Measurements from ENCODE around the gene OLFML2A. TPM values are rescaled to one million over a fixed set of nuclear protein-coding genes. Genes with fewer than 3 reads are reported as not detected.

The OLFML2A gene
- total RNA-seq, 1 donor from 2014 or later, result 148 TPM

- Histone ChIP-seq H4K20me1 (ENCODE audit: insufficient read depth, low read length) (no peaks in the 10 kb centered on the region), H3K36me3 (ENCODE audit: insufficient read depth, low read length) (no peaks in the 10 kb centered on the region), H3K9ac (ENCODE audit: low read length) (no peak overlapping the region), H3K4me3 (ENCODE audit: insufficient read depth, low read depth, low read length) (no peak overlapping the region), H3K9me3 (ENCODE audit: insufficient read depth, low read depth, low read length) (no peaks in the 10 kb centered on the region), H3K27ac (ENCODE audit: low read depth, low read length) (no peak overlapping the region), H3K4me1 (ENCODE audit: insufficient read depth, low read length) (peaks cover 7% of the 10 kb centered on the region), H3K79me2 (ENCODE audit: insufficient read depth, low read length) (no peaks in the 10 kb centered on the region), H3K27me3 (ENCODE audit: insufficient read depth, low read length) (no peaks in the 10 kb centered on the region), H3K4me2 (ENCODE audit: low read length) (no peak overlapping the region), H2AFZ (ENCODE audit: low read depth, low read length) (no peak overlapping the region)
- TF ChIP-seq, protein P1, sequence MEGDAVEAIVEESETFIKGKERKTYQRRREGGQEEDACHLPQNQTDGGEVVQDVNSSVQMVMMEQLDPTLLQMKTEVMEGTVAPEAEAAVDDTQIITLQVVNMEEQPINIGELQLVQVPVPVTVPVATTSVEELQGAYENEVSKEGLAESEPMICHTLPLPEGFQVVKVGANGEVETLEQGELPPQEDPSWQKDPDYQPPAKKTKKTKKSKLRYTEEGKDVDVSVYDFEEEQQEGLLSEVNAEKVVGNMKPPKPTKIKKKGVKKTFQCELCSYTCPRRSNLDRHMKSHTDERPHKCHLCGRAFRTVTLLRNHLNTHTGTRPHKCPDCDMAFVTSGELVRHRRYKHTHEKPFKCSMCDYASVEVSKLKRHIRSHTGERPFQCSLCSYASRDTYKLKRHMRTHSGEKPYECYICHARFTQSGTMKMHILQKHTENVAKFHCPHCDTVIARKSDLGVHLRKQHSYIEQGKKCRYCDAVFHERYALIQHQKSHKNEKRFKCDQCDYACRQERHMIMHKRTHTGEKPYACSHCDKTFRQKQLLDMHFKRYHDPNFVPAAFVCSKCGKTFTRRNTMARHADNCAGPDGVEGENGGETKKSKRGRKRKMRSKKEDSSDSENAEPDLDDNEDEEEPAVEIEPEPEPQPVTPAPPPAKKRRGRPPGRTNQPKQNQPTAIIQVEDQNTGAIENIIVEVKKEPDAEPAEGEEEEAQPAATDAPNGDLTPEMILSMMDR (IDR thresholded peaks at IDR 0.05; ENCODE audit: insufficient read depth, low read depth, low read length), result no peak
- TF ChIP-seq EZH2 (IDR thresholded peaks at IDR 0.05; ENCODE audit: insufficient read depth, low read length), result no peak
- no peak overlapping the region for H3K27ac Mint-ChIP-seq (ENCODE audit: unreplicated experiment)
- H3K4me3 Mint-ChIP-seq (ENCODE audit: unreplicated experiment), result no peak overlapping the region
- no peaks in the 10 kb centered on the region for H3K27me3 Mint-ChIP-seq (ENCODE audit: low read depth, unreplicated experiment)
- no peak for DNase-seq (ENCODE audit: low read depth)
- H3K9me3 Mint-ChIP-seq (ENCODE audit: unreplicated experiment), result peaks cover 2% of the 10 kb centered on the region
- H3K36me3 Mint-ChIP-seq (ENCODE audit: low read depth, unreplicated experiment), result peaks cover 7% of the 10 kb centered on the region
- no peak for FAIRE-seq
- peaks cover 26% of the 10 kb centered on the region for H3K4me1 Mint-ChIP-seq (ENCODE audit: low read depth, unreplicated experiment)
Observed at GRCh38 chr9:124741662-124742061, 35.3 kb upstream of the OLFML2A start.

DNA sequence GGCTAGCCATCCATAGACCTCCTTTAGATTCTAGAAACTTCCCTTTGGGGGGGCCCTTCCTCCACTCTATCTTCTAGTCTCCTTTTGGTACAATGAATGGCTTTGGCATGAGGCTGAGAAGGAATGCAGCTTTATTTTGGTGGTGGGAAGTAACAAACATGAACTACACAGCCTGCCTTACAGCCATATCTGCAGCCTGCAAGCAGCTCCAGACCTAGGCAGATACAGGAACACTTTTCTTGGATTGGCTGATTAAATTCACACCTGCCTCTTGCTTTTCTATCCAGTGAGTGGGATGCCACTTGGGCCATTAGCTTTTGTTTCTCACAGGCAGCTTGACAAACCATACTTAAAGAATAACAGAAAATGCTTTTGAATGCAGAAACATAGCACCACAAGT, 34.0 kb upstream of the OLFML2A start:
- H3K79me2 ChIP-seq (ENCODE audit: insufficient read depth, low read length), result no peaks in the 10 kb centered on the region
- H3K27me3 Mint-ChIP-seq (ENCODE audit: low read depth, unreplicated experiment), result no peaks in the 10 kb centered on the region

More for the DNA sequence above, 34.0 kb upstream of the OLFML2A start:
- TF ChIP-seq EZH2 (IDR thresholded peaks at IDR 0.05; ENCODE audit: insufficient read depth, low read length), result no peak
- TF ChIP-seq, protein P1 (IDR thresholded peaks at IDR 0.05; ENCODE audit: insufficient read depth, low read depth, low read length), result no peak
- no peak overlapping the region for H3K4me3 Mint-ChIP-seq (ENCODE audit: unreplicated experiment)
- Histone ChIP-seq H2AFZ (ENCODE audit: low read depth, low read length) (no peak overlapping the region), H3K27me3 (ENCODE audit: insufficient read depth, low read length) (no peaks in the 10 kb centered on the region), H3K27ac (ENCODE audit: low read depth, low read length) (no peak overlapping the region), H3K4me3 (ENCODE audit: insufficient read depth, low read depth, low read length) (no peak overlapping the region), H3K9me3 (ENCODE audit: insufficient read depth, low read depth, low read length) (no peaks in the 10 kb centered on the region), H3K4me1 (ENCODE audit: insufficient read depth, low read length) (peaks cover 7% of the 10 kb centered on the region), H3K36me3 (ENCODE audit: insufficient read depth, low read length) (no peaks in the 10 kb centered on the region), H4K20me1 (ENCODE audit: insufficient read depth, low read length) (no peaks in the 10 kb centered on the region), H3K9ac (ENCODE audit: low read length) (no peak overlapping the region), H3K4me2 (ENCODE audit: low read length) (no peak overlapping the region)
- peaks cover 2% of the 10 kb centered on the region for H3K9me3 Mint-ChIP-seq (ENCODE audit: unreplicated experiment)
- H3K27ac Mint-ChIP-seq (ENCODE audit: unreplicated experiment), result peak overlapping the region; percentile 23
- FAIRE-seq (no peak), DNase-seq (ENCODE audit: low read depth) (no peak)
- H3K36me3 Mint-ChIP-seq (ENCODE audit: low read depth, unreplicated experiment), result peaks cover 3% of the 10 kb centered on the region
- H3K4me1 Mint-ChIP-seq (ENCODE audit: low read depth, unreplicated experiment), result peaks cover 32% of the 10 kb centered on the region
